Measurements from ENCODE around the gene RGS19.

Gene RGS19

GRCh38 chr20:64035933-64036345 is 43.4 kb downstream of the RGS19 start, which contains the start of gene C20orf204:
TSS of gene C20orf204 (plus strand) at chr20:64036182. CDS start at chr20:64036324, 142 bp downstream.
- no peak for DNase-seq (ENCODE audit: low read depth in 2 of 2)

- DNase-seq (ENCODE audit: low read depth in 2 of 2), result no peak
Measured at GRCh38 chr20:64035066-64035932, 44.0 kb downstream of the RGS19 start.

GRCh38 chr20:64033981-64034493 is 45.3 kb downstream of the RGS19 start:
- no peak for DNase-seq (ENCODE audit: low read depth in 2 of 2)

DNA sequence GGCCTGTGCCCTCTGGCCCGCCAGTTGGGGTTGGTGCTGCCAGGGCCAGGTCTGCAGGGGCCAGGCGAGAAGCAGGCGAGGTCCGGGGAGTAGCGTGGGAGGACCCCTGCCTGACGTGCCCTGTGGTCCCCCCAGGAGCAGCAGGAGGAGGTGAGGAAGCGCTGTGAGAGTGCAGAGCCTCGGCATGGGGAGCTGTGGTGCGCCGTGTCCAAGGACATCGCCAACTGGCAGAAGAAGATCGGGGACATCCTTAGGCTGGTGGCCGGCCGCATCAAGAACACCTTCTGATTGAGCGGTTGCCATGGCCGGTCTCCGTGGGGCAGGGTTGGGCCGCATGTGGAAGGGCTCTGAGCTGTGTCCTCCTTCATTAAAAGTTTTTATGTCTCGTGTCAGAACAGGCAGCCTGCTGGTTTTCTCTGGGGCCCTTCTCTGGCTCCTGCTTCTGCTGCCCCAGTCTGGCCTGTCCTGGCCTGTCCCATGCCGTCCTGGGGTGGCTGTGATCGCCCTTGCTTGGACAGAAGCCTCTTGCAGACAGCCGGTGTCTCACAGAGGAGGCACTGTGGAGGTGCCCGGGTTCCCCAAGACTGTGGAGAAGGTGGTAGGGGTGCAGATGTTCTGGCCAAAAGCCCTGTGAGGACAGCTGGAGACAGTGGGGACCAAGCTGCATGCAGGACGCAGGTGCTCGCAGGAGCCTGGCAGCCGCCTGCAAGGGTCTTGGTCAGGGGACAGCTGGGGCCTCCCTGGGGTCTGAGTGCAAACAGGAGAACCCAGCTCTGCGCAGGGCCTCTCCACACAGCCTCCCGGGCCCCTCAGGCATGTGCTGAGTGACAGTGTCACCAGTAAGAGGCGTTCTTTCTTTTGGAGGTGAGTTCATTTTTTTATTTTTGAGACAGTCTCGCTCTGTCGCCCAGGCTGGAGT is 46.4 kb downstream of the RGS19 start:
- DNase-seq (ENCODE audit: low read depth in 2 of 2), result no peak

- DNase-seq (ENCODE audit: low read depth in 2 of 2), result no peak
Measured at GRCh38 chr20:64031822-64032314, 47.5 kb downstream of the RGS19 start.

DNA sequence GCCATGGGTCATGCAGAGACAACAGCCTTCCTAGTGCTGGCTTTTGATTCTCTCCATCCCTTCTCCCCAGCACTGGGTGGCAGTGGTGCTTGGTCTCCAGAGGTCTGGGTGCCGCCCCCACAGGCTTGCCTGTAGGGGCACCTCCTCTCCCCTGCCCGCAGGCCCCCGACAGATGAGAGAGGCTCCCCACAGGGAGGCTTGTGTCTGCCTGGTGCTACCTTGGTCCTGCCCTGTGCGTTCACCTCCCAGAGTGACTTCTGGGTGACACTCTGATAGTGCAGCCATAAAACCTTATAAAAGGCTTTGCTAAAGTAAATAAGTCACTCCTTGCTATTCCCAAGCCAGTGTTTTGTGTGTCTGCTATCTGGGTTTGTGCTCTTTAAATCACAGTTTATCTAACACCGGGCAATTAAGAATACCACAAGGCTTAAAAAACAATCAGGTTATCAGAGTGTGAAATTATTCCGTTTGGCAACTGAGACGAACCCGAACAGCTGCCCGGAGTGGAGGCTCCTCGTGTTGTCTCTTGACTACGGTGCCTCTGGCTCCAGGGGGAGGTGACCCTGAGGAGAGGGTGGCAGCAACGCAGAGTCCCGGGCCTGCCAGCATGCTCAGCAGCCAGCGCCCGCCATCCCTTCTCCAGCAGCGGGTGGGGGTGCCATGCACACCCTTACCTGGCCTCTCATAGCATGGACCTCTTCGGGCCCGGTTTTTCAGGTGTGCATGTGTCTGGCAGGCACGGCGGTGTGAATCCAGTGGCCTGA is 48.8 kb downstream of the RGS19 start:
- DNase-seq (ENCODE audit: low read depth in 2 of 2), result no peak

- no peak for DNase-seq (ENCODE audit: low read depth in 2 of 2)
Measured at GRCh38 chr20:64029293-64030117, 49.8 kb downstream of the RGS19 start.

DNA sequence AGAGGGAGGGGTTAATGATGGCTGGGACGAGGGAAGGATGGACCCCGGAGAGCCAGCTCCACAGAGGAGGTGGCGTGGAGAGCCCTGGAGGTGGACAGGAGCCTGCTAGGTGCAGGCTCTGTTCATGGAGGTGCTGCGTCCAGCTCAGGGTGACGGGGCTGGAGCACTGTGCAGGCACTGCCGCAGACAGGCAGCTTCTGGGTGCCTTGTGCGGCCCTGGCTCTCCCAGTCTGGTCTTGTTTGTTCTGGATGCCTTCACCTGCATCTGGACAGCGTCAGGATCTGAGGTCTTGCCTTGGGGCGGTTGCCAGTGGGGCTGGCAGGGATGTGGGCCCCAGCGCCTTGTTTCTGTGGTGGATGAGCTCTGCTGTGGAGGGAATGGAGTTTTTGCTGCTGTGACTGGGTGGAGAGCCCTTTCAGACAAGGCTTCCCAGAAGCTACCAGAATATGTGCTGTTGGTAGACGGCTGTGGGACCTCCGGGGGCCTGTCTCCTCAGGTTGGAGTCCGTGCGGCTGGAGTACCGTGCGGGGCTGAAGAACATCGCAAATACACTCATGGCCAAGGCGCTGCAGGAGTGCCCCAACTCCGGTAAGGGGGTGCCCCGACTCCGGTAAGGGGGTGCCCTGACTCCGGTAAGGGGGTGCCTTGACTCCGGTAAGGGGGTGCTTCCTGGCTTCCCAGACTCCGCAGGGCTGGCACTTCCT is 51.2 kb downstream of the RGS19 start:
- DNase-seq (ENCODE audit: low read depth in 2 of 2), result no peak

GRCh38 chr20:64025826-64026412 is 53.4 kb downstream of the RGS19 start:
- no peak for DNase-seq (ENCODE audit: low read depth in 2 of 2)

GRCh38 chr20:64025101-64025825 is 54.1 kb downstream of the RGS19 start:
- no peak for DNase-seq (ENCODE audit: low read depth in 2 of 2)

DNA sequence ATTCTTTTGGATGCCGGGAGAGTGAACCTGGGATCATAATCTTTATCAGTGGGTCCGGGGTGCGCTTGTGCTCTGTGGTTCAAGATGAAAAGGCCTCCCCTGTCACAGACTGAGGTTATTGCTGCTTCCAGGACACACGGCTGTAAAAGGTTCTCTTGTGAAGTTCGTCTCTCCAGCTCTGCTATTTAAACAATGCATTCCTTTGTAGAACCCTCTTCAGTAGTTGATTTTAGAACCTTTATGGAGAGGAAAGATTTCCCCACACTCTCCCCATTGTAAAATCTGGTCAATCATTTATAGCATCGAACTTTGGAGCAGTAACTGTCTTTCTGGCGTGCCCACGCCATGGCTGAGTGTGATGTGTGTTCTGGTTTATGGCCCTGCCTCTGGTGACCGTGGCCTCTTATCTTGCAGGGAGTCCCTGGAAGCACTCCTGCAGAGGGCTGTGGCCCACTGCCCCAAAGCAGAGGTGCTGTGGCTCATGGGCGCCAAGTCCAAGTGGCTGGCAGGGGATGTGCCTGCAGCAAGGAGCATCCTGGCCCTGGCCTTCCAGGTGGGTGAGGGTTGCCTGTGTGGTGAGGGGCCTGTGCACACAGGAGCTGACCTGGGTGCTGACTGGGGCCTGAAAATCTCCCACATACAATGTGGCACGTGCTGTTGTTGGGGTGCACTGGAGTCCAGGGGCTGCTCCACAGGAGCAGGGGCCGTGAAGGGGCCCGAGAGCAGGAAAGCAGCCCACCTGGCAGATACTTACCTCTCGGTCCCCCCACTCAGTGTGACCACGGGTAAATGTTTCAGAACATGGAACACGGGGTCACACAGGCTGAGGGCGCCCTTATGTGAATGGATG is 55.0 kb downstream of the RGS19 start:
- no peak for DNase-seq (ENCODE audit: low read depth in 2 of 2)

DNA sequence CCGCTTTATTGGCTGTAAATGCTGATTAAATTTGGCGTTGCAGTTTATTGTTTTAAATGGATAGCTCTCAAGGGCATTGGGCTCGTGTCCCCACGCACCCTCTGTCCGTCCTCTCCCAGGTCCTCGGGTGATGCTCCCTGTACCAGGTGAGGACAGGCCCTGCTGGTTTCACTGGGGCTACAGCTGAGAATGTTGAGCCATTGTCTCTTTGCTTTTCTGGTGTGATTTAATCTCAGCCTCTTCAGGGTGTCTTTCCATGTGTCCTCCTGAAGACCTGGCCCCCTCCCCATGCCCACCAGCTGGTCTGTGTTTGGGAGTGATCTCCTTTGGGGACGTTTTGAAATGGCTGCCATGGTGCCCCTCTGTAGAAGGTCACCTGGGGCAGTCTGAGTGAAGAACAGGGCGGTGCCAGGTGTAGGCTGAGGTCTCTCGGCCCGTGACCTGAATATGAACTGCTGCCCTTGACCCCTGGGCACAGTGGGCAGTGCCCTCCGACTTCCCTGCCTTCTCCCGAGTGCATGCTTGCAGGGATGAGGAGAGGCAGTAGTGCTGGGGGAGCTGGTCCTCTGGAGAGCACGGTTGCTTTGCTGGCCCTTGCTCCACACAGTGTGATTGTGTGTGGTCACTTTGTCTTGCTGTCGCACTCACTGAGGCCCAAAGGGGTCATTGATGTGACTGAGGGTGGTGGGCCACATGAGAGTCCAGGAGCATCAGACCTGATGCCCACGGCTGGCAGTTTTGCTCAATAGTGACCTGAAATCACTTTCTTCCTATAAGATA is 55.8 kb downstream of the RGS19 start:
- no peak for DNase-seq (ENCODE audit: low read depth in 2 of 2)

Data from activated CD4-positive, alpha-beta T cell treated with anti-CD3 and anti-CD28 coated beads for 24 hours (primary cell).